ENCODE results near the gene CPO.
A peak's percentile ranks its signal among the peaks of the same experiment; 100 is the strongest.

CPO gene

DNA sequence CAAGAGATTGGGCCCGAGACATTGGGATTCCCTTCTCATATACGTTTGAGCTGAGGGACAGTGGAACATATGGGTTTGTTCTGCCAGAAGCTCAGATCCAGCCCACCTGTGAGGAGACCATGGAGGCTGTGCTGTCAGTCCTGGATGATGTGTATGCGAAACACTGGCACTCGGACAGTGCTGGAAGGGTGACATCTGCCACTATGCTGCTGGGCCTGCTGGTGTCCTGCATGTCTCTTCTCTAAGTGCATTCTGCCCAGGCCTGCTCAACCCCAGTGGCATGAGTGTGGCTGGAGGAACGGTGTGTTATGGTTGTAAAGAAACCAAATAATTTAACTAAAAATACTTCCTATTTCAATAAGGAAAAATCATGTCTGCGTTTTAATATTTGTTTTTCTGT, 29.9 kb downstream of the CPO start:
- Mint-ChIP-seq H3K27ac (peak overlapping the region in 1 of 3 experiments; percentile 41), H3K27me3 (ENCODE audit: low read depth) (peaks cover 7% of the 10 kb centered on the region), H3K36me3 (ENCODE audit: low read depth) (no peaks in the 10 kb centered on the region), H3K4me3 (no peak overlapping the region), H3K9me3 (no peaks in the 10 kb centered on the region), H3K4me1 (peaks cover 43% of the 10 kb centered on the region)
- TF ChIP-seq, protein P1, sequence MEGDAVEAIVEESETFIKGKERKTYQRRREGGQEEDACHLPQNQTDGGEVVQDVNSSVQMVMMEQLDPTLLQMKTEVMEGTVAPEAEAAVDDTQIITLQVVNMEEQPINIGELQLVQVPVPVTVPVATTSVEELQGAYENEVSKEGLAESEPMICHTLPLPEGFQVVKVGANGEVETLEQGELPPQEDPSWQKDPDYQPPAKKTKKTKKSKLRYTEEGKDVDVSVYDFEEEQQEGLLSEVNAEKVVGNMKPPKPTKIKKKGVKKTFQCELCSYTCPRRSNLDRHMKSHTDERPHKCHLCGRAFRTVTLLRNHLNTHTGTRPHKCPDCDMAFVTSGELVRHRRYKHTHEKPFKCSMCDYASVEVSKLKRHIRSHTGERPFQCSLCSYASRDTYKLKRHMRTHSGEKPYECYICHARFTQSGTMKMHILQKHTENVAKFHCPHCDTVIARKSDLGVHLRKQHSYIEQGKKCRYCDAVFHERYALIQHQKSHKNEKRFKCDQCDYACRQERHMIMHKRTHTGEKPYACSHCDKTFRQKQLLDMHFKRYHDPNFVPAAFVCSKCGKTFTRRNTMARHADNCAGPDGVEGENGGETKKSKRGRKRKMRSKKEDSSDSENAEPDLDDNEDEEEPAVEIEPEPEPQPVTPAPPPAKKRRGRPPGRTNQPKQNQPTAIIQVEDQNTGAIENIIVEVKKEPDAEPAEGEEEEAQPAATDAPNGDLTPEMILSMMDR (IDR thresholded peaks at IDR 0.05; ENCODE audit: unreplicated experiment in 3 of 3): no peak

DNA sequence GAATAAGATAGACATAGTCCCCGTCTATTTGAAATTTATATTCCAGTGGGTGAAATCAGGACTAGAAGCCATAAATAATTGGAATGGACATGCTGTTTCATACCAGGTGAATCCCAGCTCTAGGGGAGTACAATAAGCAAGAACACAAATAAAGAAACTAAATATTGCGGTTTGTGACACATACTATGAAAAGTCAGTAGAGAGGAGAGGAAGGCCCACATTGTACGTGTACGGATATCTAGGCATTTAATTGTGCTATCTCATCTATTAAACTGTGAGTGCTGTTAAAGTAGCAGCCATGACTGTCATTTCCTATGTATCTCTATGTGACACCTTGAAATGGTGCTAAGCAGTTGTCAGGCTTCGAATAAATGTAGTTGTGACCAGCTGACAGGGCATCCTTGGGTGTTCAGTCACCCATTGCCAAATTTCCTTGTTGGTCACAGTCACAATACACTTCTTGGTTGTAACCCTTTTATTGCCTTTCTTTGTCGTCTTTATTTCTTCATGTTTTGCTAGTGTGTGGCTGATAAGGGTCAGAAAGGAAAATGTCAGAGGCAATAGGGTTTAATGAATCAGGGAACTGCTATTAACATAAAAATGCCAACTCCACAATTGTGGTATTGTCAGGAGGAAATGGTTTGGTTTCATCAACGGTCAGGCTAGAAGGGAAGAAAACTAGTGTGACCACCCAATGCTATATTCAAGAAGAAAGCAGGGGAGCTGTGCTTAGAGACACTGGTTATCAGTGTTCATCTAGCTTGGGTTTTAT, 31.5 kb downstream of the CPO start:
- Mint-ChIP-seq H3K36me3 (ENCODE audit: low read depth) (no peaks in the 10 kb centered on the region), H3K27ac (peak overlapping the region in 1 of 3 experiments; percentile 41), H3K9me3 (peaks cover 3% of the 10 kb centered on the region), H3K4me1 (peaks cover 47% of the 10 kb centered on the region), H3K4me3 (no peak overlapping the region), H3K27me3 (ENCODE audit: low read depth) (peaks cover 7% of the 10 kb centered on the region)
- TF ChIP-seq, protein P1 (IDR thresholded peaks at IDR 0.05; ENCODE audit: unreplicated experiment in 3 of 3): no peak

DNA sequence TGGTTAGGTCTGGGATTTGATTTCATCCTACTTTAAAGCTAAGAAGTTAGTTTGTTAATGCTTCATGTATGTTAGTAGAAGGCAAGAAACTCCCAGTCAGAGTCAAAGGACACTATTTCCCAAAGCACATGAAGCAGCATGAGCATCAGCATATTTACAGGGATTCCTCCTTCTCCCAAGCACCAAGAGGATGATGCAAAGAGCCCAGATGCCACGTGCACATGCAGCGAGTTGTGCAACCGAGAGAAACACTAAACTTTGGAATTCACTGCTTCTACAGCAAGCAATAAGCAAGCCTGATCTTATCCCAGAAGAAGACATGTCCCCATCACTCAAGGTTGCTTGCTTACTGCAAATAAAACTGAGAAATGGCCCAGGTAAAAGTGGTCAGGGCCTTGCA, 32.5 kb downstream of the CPO start:
- no peaks in the 10 kb centered on the region for H3K36me3 Mint-ChIP-seq (ENCODE audit: low read depth)
- peaks cover 3% of the 10 kb centered on the region for H3K9me3 Mint-ChIP-seq
- H3K27me3 Mint-ChIP-seq (ENCODE audit: low read depth): peaks cover 7% of the 10 kb centered on the region
- H3K27ac Mint-ChIP-seq: peak overlapping the region in 2 of 3 experiments; percentile 39 to 41
- TF ChIP-seq, protein P1 (IDR thresholded peaks at IDR 0.05; ENCODE audit: unreplicated experiment in 3 of 3): no peak
- peaks cover 47% of the 10 kb centered on the region for H3K4me1 Mint-ChIP-seq
- H3K4me3 Mint-ChIP-seq: no peak overlapping the region

DNA sequence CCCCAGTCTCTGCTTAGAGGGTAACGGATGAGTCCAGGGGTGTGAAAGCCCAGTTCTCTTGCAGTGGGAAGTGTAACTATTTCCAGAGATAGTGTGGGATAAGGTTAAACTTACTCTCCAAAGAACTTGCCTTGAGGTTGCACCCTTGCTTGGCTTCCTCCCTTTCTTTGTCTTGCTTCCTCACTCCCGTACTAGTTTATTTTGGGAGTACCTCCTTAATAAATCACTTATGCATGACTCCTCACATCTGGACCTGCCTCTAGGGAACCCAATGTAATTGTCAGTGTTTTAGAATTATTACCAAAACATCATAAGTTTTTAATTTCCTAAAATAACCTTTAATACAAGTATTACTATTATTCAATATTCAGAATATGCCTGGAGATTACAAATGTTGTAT, 35.2 kb downstream of the CPO start:
- Mint-ChIP-seq H3K27me3 (ENCODE audit: low read depth) (peaks cover 7% of the 10 kb centered on the region), H3K9me3 (peaks cover 3% of the 10 kb centered on the region), H3K27ac (peak overlapping the region; percentile 77 to 84 (median 81)), H3K36me3 (ENCODE audit: low read depth) (no peaks in the 10 kb centered on the region), H3K4me1 (peaks cover 38% of the 10 kb centered on the region), H3K4me3 (no peak overlapping the region)
- TF ChIP-seq, protein P1 (IDR thresholded peaks at IDR 0.05; ENCODE audit: unreplicated experiment in 3 of 3): no peak

DNA sequence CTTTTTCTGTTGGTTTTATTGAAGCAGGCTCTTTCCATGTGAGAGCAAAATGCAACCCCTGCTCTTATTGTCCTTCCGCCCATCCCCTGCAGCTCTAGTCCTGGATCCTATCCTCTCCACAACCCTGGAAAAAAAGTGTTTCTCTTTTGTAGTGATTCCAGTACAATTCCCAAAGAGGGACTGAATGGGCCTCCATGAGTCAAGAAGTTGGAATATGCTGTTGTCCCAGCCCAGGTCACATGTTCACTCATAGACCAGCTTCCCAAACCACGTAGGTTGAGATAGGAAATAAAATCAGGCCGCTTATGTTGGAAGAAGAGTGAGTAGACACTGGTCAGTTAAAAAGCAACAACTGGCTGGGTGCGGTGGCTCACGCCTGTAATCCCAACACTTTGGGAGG, 39.4 kb downstream of the CPO start:
- Mint-ChIP-seq H3K36me3 (ENCODE audit: low read depth) (no peaks in the 10 kb centered on the region), H3K27me3 (ENCODE audit: low read depth) (peaks cover 3% of the 10 kb centered on the region), H3K9me3 (peaks cover 3% of the 10 kb centered on the region)

More for the DNA sequence above, 39.4 kb downstream of the CPO start:
- TF ChIP-seq, protein P1 (IDR thresholded peaks at IDR 0.05; ENCODE audit: unreplicated experiment in 3 of 3): no peak
- peak overlapping the region in 2 of 3 experiments; percentile 48 for H3K27ac Mint-ChIP-seq
- H3K4me3 Mint-ChIP-seq: no peak overlapping the region
- peaks cover 49% of the 10 kb centered on the region for H3K4me1 Mint-ChIP-seq
